HepG2 (cell line): Measurements from ENCODE around the gene TSEN54. TPM values are rescaled to one million over a fixed set of nuclear protein-coding genes. Genes with fewer than 3 reads are reported as not detected.

Experiments used
- FOXO1 ChIP-seq: sonication (generic); formaldehyde crosslinking; IDR thresholded peaks from 2 replicates; pipeline ENCODE4 v1.4.0; 2020; ENCODE audit warnings: missing genetic modification reagents
- KDM2A ChIP-seq: sonication (generic); formaldehyde crosslinking; IDR thresholded peaks from 2 replicates; pipeline ENCODE4 v1.4.0; 2020; ENCODE audit warnings: low read depth, missing genetic modification reagents, borderline replicate concordance
- MIXL1 ChIP-seq: IDR thresholded peaks from 2 replicates; pipeline ENCODE4 v1.6.1; 2016
- SNAPC4 ChIP-seq: sonication (generic); formaldehyde crosslinking; IDR thresholded peaks from 2 replicates; pipeline ENCODE4 v1.4.0; 2020; ENCODE audit warnings: mild to moderate bottlenecking, missing genetic modification reagents
- TEAD3 ChIP-seq: optimal IDR thresholded peaks from 2 replicates; pipeline ENCODE3; 2016; ENCODE audit warnings: borderline replicate concordance
- ZNF605 ChIP-seq: sonication (generic); formaldehyde crosslinking; IDR thresholded peaks from 2 replicates; pipeline ENCODE4 v1.8.0; 2022; ENCODE audit warnings: mild to moderate bottlenecking, missing genetic modification reagents
- ZNF687 ChIP-seq: sonication (generic); formaldehyde crosslinking; IDR thresholded peaks from 2 replicates; pipeline ENCODE4 v1.5.1; 2020; ENCODE audit warnings: mild to moderate bottlenecking, missing genetic modification reagents, moderate library complexity
- ZZZ3 ChIP-seq: sonication (generic); formaldehyde crosslinking; IDR thresholded peaks from 2 replicates; pipeline ENCODE4 v1.4.0; 2020; ENCODE audit warnings: missing genetic modification reagents, mild to moderate bottlenecking, borderline replicate concordance
- polyA plus RNA-seq, 8 experiments: library from polyadenylated mRNA; depleted of rRNA in 3 of 8; stranded (reverse) in 7 of 8; unstranded in 1 of 8; fragments of >200 nt; fragmentation: Illumina TruSeq in 4 of 8; extraction: Trizol in 4 of 8; gene quantifications; 2 replicates each; pipeline versions ENCODE4 v1.2.1 to v1.2.3, GENCODE V29; 2011 to 2016; ENCODE audit warnings: low read depth in 4 of 8, missing spikeins in 1 of 8, mixed read lengths in 1 of 8; ENCODE audit not compliant: insufficient read depth in 1 of 8
- total RNA-seq, 5 experiments: library from RNA; depleted of rRNA; stranded (reverse); fragments of >200 nt; fragmentation: Illumina TruSeq; extraction: Trizol; gene quantifications; 2 replicates each; pipeline ENCODE4 v1.2.3, GENCODE V29; 2016; ENCODE audit warnings: low read depth in 1 of 5
- TF ChIP-seq, protein P1 (sequence below): sonication (generic); formaldehyde crosslinking; IDR thresholded peaks from 2 replicates; pipeline ENCODE4 v1.4.0; 2020; ENCODE audit warnings: missing genetic modification reagents
- TF ChIP-seq, protein P2 (sequence below): IDR thresholded peaks from 2 replicates; pipeline ENCODE4 v1.4.0; 2020; ENCODE audit warnings: mild to moderate bottlenecking, missing genetic modification reagents
- TF ChIP-seq, protein P3 (sequence below): sonication (generic); formaldehyde crosslinking; IDR thresholded peaks from 2 replicates; pipeline ENCODE4 v1.5.1; 2020; ENCODE audit warnings: mild to moderate bottlenecking, missing genetic modification reagents, moderate library complexity

The TSEN54 gene
- total and polyA plus RNA-seq, 2 of the 13 experiments (the other 11 are each of a cell fraction or from before 2014, with no cell fraction given) = 62.9 to 63.3 TPM

DNA sequence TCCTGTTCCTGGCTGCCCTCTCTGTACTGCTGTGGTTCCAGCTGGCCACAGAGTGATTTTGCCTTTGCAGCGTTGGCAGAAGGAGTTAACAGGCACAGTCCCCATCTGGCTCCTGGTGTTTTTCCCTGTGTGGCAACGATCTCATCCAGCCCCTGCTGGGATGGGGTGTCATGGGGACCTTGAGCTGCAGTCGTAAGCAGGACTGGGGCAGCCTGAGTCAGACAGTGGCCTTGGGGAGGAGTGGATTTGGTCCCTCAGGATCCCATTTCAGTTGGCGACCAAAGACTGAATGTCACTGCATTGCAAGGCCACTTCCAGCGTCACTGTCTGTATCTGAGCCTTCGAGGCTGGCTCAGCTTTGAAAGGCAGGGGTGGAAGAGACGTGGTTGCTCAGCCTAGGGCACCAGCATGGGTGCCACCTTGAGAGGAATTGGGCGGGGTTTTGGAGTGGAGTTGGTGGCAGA lies 48.0 kb upstream of the TSEN54 start (continued):
- TF ChIP-seq ZNF687 (CRISPR knock-in tag) (peak; percentile 75), TEAD3 (CRISPR knock-in tag) (peak; percentile 53), ZZZ3 (CRISPR knock-in tag) (no peak), MIXL1 (CRISPR knock-in tag) (peak; percentile 30; the same call in 1 of the 2 replicates), SNAPC4 (no peak), FOXO1 (CRISPR knock-in tag) (peak; percentile 25; the same call in 1 of the 2 replicates), ZNF605 (CRISPR knock-in tag) (0 out of 2 replicates have a peak, but pooled peaks have one; percentile 38), KDM2A (peak; percentile 56)
- TF ChIP-seq, protein P1, sequence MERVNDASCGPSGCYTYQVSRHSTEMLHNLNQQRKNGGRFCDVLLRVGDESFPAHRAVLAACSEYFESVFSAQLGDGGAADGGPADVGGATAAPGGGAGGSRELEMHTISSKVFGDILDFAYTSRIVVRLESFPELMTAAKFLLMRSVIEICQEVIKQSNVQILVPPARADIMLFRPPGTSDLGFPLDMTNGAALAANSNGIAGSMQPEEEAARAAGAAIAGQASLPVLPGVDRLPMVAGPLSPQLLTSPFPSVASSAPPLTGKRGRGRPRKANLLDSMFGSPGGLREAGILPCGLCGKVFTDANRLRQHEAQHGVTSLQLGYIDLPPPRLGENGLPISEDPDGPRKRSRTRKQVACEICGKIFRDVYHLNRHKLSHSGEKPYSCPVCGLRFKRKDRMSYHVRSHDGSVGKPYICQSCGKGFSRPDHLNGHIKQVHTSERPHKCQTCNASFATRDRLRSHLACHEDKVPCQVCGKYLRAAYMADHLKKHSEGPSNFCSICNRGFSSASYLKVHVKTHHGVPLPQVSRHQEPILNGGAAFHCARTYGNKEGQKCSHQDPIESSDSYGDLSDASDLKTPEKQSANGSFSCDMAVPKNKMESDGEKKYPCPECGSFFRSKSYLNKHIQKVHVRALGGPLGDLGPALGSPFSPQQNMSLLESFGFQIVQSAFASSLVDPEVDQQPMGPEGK (CRISPR knock-in tag) = 0 out of 2 replicates have a peak, but pooled peaks have one; percentile 19
- TF ChIP-seq, protein P2, sequence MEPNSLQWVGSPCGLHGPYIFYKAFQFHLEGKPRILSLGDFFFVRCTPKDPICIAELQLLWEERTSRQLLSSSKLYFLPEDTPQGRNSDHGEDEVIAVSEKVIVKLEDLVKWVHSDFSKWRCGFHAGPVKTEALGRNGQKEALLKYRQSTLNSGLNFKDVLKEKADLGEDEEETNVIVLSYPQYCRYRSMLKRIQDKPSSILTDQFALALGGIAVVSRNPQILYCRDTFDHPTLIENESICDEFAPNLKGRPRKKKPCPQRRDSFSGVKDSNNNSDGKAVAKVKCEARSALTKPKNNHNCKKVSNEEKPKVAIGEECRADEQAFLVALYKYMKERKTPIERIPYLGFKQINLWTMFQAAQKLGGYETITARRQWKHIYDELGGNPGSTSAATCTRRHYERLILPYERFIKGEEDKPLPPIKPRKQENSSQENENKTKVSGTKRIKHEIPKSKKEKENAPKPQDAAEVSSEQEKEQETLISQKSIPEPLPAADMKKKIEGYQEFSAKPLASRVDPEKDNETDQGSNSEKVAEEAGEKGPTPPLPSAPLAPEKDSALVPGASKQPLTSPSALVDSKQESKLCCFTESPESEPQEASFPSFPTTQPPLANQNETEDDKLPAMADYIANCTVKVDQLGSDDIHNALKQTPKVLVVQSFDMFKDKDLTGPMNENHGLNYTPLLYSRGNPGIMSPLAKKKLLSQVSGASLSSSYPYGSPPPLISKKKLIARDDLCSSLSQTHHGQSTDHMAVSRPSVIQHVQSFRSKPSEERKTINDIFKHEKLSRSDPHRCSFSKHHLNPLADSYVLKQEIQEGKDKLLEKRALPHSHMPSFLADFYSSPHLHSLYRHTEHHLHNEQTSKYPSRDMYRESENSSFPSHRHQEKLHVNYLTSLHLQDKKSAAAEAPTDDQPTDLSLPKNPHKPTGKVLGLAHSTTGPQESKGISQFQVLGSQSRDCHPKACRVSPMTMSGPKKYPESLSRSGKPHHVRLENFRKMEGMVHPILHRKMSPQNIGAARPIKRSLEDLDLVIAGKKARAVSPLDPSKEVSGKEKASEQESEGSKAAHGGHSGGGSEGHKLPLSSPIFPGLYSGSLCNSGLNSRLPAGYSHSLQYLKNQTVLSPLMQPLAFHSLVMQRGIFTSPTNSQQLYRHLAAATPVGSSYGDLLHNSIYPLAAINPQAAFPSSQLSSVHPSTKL (CRISPR knock-in tag) = 0 out of 2 replicates have a peak, but pooled peaks have one; percentile 40
- TF ChIP-seq, protein P3, sequence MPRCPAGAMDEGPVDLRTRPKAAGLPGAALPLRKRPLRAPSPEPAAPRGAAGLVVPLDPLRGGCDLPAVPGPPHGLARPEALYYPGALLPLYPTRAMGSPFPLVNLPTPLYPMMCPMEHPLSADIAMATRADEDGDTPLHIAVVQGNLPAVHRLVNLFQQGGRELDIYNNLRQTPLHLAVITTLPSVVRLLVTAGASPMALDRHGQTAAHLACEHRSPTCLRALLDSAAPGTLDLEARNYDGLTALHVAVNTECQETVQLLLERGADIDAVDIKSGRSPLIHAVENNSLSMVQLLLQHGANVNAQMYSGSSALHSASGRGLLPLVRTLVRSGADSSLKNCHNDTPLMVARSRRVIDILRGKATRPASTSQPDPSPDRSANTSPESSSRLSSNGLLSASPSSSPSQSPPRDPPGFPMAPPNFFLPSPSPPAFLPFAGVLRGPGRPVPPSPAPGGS = 0 out of 2 replicates have a peak, but pooled peaks have one; percentile 23
